HG02938 (cell line): ENCODE data around the gene OSBPL10.

Experiments
- ATAC-seq: cut with Tn5 transposase; IDR thresholded peaks from one replicate; pipeline ENCODE4 v1.9.1; 2021; ENCODE audit warnings: mild to moderate bottlenecking, moderate library complexity; ENCODE audit not compliant: unreplicated experiment

Gene OSBPL10

DNA sequence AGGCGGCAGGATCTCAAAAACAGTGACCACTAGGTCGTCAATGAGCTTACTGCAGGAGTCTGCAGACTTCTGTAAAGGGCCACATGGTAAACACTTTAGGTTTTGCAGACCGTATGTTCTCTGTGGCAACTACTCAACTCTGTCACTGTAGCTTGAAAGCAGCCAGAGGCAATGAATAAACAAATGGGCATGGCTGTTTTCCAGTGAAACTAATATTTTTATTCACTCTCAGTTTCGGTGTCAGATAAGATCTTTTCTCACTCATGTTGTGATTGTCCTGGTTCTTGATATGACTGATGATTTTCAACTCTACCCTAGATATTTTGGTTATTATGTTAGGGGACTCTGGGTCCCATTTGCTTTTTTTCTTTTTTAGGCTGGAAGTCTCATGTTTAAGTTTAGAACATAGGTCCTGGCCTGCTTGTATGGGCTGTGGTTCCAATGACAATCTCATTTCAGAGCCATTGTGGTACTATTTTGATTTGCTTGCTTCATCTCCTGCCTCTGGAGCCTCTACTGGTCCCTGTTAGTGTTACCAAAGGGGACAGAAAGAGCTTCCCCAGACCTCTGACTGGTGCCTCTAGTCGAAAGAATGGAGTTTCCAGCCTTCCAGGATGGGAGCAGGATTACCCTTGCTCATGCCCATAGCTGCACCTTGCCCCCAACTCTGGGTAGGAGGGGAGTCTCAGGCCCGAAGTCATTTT, 226.3 kb downstream of the OSBPL10 start:
- ATAC-seq = peak; percentile 95

DNA sequence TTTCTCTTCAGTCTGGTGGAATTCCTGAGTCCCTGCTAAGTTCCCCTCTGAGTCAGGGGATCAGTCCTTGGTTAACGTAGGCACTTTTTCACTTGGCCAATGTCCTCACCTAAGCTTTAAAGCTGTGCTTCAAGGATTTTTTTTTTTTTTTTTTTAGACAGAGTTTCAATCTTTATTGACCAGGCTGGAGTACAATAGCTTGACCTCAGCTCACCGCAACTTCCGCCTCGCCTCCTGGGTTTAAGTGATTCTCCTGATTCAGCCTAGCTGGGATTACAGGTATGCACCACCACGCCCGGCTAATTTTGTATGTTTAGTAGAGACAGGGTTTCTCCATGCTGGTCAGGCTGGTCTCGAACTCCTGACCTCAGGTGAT, 228.0 kb downstream of the OSBPL10 start:
- ATAC-seq = no peak

DNA sequence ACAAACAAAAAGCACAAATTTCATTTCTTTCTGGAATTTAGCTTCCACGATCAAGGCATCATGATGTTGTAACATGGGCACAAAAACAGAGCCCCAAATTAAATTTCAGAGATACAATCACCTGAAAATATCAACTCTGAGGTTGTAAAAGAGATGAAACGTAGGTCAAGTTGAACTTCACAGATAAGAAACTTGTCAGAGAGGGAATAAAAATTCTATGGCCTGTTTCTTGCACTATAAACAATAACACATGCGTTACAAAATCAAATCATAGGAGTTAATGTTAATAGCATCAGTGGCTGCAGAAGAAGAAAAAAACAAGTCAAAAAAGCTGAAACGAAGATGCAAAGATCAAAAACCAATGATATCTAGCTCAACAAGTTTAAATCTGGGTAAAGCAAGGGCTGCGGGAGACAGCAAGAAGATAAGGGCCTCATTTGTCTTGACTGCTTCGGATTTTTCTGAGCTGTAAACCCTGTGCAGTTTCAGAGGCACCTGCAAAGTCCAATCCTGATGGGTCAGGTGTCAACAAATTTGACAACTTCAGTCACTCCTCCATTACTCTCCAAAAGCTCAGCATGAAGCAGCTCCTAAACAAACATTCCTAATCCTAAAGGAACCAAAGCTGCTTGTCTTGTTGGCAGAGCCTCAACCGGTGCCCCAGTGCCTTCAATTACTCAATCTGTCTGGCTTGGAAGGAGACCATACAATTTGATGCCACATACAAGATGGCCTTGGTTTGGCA, 228.6 kb downstream of the OSBPL10 start:
- ATAC-seq = no peak

DNA sequence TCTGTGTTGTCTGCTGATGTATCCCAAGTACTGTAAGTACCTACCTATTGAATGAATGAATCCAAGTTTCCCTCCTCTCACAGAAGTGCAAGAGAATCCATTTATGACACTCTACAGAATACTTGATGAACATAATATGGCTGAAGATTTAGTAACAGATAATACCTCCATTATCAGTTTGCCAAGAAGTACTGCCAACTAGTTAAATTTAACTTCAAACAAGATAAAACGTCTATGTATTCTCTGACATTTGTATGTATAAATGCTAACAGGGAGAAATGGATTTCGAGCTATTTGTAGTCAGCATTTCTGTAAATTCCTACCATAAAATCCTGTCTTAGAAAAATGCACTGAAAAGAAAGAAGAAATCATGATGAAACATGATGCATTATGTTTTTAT, 230.7 kb downstream of the OSBPL10 start:
- no peak for ATAC-seq

DNA sequence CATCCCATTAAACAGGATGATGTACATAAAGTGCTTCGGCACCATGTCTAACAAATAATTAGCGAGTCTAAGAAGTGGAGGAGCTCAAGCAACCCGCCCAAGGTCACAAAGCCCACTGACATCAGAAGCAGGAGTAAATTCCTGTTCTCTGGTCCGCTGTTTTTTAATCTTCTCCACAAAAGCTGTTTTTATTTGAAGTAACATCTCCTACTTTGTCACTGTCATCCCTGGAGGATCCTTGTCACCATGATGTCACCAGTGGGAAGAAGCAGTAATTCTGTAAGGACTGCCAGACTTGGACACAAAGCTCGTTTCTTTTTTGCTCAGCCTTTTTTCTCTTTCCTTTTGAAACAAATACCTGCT, 232.1 kb downstream of the OSBPL10 start:
- ATAC-seq = no peak

DNA sequence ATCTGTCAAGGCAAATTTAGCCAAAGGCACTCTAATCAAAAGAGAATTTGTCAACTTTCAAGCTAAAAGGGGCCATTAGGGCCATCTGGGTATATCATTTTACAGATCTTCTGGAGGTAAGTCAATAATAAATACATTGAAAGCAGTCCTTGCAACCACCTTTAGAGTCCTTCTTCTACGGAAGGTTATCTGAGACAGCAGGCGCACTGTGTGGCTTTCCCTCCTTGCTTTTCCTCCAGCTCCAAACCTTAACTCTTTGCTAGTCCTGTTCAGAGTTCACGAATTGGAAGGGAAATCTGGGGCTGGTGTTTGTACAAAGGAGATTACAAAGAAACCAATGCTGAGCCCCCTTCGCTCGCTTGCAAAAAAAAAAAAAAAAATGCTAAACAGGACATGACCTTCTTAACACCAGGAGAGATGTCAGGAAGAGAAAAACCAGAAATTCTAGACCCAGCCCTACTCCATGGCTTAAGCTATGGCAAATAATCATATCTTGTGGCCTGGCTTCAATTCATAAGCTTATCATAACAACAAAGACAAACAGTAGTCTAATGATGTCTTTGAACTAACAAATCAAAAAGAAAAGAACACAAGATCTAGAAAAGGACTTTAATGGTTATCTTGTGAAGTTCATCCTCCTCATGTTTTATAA, 232.7 kb downstream of the OSBPL10 start:
- no peak for ATAC-seq

DNA sequence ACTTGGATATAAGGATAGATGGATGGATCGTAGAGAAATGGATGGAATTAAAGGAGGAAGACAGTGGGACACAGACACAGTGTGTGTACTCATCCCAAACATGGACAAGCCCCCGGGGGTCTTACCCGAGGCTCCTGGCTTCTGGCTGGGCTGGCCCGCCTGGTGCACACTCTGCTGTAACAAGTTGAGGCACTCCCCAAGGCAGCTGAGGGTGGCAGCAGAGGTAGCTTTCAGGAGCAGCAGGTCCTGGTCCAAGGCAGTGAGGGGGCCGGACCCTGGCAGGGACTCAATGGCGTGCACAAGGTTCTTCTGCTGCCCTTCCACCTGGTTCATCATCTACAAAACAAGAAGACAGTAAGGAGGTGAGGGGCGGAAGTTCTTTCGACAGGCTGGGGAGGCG, 233.3 kb downstream of the OSBPL10 start:
- no peak for ATAC-seq

DNA sequence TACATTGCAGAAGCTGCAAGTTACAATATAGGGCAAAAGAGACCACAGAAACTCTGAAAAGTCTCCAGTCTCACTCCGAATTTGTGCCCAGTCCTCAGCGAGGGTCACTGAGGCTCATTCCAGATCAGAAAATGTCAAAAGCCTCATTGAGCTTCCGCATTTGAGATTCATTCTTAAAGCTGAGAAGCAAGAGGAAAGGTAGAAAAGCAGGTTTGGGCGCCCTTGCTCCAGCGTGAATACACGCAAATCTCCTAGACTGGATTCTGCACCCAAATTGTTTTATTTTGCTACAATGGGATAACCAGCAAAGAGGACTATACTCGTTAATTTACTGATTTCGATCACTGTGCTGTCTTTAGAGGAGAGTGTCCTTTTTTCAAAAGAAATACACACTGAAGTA, 236.1 kb downstream of the OSBPL10 start:
- ATAC-seq = no peak

DNA sequence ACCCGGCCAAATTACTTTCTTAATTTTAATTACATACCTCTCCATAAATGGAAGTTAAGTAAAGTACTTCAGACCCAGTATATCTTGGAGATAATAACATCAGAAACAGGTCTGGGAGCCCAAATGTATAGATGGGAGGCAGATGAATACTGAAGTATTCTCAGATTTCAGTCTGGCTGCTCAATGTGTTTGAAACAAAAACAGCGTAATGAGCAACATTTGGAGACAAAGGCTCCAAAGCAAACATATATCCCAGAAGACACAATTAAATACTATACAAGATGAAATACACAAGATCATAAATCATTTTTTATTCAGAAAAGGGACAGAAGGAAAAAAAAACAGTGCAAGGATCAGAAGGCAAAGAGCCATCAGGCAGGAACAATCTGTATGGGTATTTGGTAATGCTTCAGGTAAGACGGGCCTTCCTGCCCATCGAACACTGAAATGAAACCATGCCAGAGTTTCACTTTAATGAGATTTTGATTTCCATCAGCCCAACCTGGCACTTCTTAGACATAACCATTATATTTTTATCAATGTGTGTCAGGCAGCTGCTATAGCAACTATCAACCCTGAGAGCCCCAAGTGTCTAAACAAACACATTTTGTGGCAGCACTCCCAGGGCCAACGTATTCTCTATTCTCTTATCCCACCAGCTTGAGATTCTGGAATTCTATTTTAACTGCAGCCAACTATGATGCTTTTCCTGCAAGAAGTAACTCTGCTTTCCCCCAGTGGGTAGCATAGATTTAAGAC, 237.6 kb downstream of the OSBPL10 start:
- no peak for ATAC-seq

DNA sequence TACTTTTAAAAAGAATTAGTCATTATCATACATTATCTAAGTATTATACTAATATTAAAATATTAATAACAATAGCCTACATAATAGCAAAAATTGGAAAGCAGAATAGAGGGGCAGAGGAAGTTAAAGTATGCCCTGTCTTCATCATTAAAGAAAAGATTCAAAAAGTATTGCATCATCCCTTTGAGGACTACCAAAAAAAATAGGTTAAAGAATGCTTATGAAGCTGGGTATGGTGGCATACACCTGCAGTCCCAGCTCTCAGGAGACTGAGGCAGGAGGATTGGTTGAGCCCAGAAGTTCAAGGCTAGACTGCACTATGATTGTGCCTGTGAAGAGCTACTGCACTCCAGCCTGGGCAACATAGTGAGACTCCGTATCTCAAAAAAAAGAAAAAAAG, 240.7 kb downstream of the OSBPL10 start:
- no peak for ATAC-seq

DNA sequence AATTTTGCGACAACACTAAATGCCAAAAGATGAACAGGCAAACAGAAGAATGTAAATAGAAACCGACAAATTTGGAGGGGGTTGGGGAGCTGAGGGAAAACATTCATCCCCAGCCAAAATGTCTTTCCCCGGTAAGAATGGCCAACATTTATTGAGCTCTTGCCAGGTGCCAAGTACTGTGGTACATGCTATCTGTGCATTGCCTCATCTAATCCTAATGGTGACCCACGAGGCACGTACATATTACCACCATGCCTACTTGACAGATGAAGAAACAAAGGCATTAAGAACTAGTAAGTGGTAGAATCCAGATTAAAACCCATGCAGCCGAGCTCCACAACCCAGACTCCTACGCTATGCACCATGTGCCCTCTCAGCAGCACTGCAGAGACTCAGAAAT, 242.7 kb downstream of the OSBPL10 start:
- ATAC-seq = no peak

DNA sequence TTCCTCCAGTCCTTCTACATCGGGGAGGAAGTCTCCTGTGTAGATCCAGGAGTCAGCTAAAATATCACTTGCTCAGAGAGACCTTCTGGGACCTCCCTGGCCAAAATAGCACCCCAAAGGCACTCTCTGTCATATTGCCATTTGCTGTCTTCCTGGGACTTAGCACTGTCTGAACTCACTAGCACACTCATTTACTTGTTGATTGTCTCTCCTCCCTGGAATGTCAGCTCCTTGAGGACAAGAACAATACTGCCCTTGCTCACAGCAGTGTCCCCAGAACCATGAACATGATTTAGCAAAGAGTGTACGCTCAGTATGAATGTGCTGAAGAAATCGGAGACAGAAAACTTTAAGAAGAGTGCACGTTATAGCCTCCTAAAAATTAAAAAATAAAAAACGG, 245.4 kb downstream of the OSBPL10 start:
- no peak for ATAC-seq

DNA sequence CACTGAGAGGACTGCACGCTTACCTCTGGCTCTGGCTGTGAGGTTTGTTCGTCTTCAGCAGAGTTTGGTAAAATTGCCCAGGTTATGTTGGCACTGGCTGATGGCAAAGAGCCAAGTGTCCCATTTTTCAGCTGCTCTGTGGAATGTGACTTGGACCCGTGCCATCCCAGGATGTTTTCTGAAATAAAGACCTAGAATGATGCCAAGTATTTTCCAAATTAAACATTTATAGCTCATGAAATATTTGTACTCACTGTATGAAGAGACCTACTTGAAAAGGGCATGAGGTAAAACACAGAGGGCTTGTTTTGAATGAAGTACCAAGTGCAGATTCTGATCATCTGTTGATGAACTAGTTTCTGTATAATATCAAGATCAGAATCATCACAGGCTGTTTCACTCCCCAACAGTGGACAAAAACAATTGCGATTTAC, 247.8 kb downstream of the OSBPL10 start:
- ATAC-seq = no peak

DNA sequence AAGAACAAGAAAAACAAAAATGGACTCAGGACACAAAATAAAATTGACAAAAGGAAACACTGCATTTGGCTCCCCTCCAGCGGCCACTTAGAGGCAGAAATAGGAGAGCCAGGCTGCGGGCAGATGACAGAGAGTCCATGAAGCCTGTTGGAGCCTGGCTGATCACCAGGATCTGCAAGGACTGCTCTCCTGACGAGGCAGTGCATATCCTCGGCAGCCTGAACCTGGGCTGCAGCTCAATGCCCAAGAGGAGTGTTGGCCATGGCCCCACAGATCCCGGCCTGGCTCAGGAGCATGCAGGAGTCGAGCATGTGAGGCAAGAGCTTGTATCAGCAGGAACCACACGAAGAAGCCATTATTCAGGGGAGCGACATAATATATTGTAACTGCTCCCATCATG, 248.5 kb downstream of the OSBPL10 start:
- ATAC-seq = no peak

DNA sequence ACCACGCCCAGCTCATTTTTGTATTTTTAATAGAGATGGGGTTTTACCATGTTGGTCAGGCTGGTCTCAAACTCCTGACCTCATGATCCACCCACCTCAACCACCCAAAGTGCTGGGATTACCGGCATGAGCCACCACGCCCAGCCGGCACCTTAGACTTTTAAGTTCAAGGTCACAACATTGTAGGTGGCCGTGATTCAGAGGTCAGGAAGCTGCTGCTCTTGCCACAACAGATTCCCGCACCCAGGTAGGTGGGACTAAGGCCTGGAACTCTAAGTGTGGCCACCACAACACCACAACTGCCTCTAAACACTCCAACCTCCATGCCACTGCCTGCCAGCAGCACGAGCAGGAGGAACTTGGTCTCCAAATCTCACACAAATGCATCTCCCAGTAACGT, 251.5 kb downstream of the OSBPL10 start:
- no peak for ATAC-seq

DNA sequence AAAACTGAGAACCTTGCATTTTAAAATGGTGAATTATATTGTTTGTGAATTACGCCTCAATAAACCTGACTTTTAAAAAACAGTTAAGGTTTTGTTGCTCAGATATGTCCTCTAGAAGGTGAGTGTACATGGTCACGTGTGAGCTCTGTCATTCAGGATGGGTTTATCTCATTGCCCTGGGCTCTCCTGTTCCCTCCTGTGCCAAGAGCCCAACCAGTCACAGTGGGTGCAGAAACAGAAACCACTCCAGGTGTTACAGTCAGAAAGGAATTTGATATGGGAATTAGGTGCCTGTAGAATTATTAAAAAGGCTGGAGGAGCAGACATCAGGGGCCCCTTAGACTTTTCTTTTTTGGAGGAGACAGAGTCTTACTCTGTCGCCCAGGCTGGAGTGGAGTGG, 252.0 kb downstream of the OSBPL10 start:
- no peak for ATAC-seq

DNA sequence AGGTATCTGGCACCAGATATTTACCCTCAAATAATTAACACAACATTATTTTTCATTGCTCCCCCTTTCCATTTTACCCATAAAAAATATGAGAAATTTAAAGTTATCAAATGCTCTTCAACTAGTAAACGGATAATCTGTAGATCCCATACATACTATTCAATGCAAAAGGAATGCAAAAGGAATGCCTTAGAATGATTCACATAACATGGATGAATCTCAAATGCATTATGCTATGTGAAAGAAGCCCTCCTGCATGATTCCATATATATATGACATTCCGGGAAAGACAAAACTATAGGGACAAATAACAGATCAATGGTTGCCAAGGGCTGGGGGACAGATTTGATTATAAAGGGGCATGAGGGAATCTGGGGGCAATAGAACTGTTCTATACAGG, 252.7 kb downstream of the OSBPL10 start:
- no peak for ATAC-seq

DNA sequence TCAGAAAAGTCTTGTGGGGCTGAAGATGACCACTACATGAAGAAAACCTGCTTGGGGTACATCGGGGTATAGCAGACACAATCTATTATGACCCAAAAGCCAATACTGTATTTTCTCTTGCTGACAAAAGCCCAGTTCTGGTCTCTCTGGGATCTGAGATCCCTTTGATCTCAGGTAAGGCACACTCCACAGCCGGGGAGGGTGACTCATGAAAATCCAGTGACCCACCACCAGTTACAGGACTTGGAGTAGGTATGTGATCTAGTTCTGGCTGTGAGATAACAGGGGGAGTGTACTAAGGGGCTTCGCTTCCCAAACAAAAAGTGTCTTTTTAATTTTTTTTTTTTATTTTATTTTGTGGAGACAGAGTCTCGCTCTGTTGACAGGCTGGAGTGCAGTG, 255.1 kb downstream of the OSBPL10 start:
- ATAC-seq = no peak

DNA sequence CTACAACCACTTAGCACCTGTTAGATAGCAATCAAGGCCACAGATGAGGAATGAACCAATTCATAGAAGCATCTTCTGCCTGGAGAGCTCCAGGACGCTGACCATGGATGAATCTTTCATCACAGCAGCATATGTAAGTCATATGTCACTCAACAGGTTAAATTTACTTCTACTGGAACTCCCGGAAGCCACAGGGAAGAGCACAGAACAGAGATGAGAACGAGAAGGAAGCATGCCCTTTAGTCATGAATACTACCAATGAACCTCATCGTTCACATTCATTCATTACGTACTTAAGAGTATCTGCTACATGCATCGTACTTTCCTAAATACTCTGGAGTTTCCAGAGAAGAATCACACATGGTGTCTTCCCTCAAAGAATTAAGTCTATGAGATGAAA, 255.5 kb downstream of the OSBPL10 start:
- ATAC-seq = no peak

DNA sequence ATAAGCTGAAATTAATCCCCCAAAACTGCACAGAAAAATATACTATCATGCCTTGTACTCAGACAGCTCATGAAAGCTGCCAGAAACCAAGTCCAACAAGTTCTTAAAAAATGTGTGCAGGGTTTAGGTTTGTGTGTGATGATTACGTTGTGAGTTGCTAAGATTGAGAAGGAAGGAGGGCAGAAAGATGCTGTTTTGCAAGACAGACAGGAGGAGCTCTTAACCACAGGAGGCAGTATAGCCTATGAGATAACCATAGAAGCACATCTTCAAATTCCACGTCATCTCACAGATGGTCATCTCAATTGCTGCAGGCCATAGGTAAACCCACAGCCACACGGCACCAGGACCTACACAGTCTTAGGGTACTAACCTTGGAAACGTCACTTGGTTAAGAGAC, 256.4 kb downstream of the OSBPL10 start:
- no peak for ATAC-seq

DNA sequence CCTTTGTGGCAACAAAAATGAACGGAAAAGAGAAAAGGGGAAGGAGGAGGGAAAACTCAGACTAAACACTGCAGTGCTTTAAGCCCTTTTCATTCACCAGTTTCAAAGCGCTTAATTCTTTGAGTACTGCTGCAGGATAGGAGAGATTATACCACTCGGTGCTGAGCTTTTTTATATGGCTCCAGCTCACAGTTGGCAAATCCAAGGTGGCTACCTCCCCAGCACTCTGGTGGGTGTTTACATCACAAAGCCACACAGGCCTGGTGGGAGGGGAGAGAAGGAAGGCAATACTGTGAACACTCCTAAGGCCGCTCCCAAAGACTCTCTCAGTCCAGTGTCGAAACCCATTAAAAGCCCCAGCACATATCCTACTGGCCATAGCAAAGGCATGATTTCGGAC, 256.9 kb downstream of the OSBPL10 start:
- ATAC-seq = no peak

DNA sequence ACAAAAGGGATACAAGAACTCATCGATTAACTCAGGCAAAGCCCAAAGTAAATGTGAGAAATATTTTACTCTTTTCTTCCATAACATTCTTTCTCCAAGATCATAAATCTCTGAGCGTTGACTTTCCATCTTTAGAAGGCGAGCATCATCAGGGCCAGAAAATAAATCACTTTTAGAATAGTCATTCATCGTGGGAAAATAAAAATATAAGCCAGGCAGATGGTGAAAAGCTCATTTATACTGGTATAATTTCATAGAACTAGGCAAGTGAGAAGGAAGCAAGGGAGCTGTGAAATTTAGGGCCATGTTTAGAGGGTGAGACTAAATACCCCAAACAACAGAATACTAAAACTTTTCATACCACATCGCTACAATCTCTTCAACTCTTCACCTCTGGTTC, 257.4 kb downstream of the OSBPL10 start:
- no peak for ATAC-seq
